Lower leg skin (tissue), 4 donors: Measurements from ENCODE around the gene CSTF1. TPM values are rescaled to one million over a fixed set of nuclear protein-coding genes. Genes with fewer than 3 reads are reported as not detected.

Experiments
- DNase-seq, 2 donors: peaks; one replicate each; pipeline ENCODE4 v3.0.0-alpha.2; 2019; ENCODE audit warnings: low spot score in 2 of 2
- H3K4me3 ChIP-seq: fragments of 200-600 bp; sonication (generic); 2 replicates; pipeline ENCODE4 v1.5.1; 2017; ENCODE audit warnings: mild to moderate bottlenecking, low read depth; ENCODE audit not compliant: poor library complexity, severe bottlenecking
- CTCF ChIP-seq, 3 donors: fragments of 450-650 bp; IDR thresholded peaks; one replicate each; pipeline ENCODE4 v1.5.1; 2016; ENCODE audit warnings: antibody characterized with exemption in 3 of 3, mild to moderate bottlenecking in 3 of 3, moderate library complexity in 2 of 3
- POLR2A ChIP-seq, 2 donors: fragments of 450-650 bp; IDR thresholded peaks; one replicate each; pipeline ENCODE4 v1.6.1; 2016 to 2017; ENCODE audit warnings: antibody characterized with exemption in 2 of 2, mild to moderate bottlenecking in 1 of 2, moderate library complexity in 1 of 2
- WGBS, 2 donors: methylation state at CpG; one replicate each; pipeline ENCODE4 v1.1.5; 2018; 5-methylcytosine and 5-hydroxymethylcytosine counted together
- intact Hi-C: fragments of 100-400 bp; cut with DNase I; formaldehyde crosslinking; loops from one replicate; pipeline ENCODE4 v1.15.0; 2023; ENCODE audit warnings: low total_unique reads
- total RNA-seq, 4 donors: library from RNA; depleted of rRNA; stranded (reverse); fragments of >200 nt; gene quantifications; one replicate each; pipeline ENCODE4 v1.1.0, GENCODE V29; 2016

CSTF1 gene
- total RNA-seq, 4 donors from 2014 or later: 29.5 to 41.4 (median 31.6) TPM

GRCh38 chr20:56454754-56455153 is 62.3 kb downstream of the CSTF1 start:
- no peak for DNase-seq
- WGBS, 2 donors: 81 to 84% methylated on average over 7 of the region's 7 CpGs
- H3K4me3 ChIP-seq: no peak overlapping the region
- TF ChIP-seq CTCF (IDR thresholded peaks at IDR 0.05) (no peak), POLR2A (IDR thresholded peaks at IDR 0.05) (no peak)
- intact Hi-C loops: no loop called here

Other genes starting within 250 kb of the CSTF1 start
- not detected for gene MC3R, start 143.9 kb upstream of the CSTF1 start, total RNA-seq
- gene FAM210B, start 33.7 kb upstream of the CSTF1 start, total RNA-seq: 10 to 100 TPM; 39.4 to 81.3 (median 52.3) TPM
- 1 to 10 TPM; 3.9 to 8.7 (median 5.9) TPM for gene AURKA, start 430 bp upstream of the CSTF1 start, total RNA-seq
- 1 to 10 TPM in 2 of 4 donors, under 1 TPM in 2; 0.61 to 2.9 (median 1.4) TPM for gene CASS4, start 19.6 kb downstream of the CSTF1 start, total RNA-seq
- gene RTF2, start 76.0 kb downstream of the CSTF1 start, total RNA-seq: 10 to 100 TPM; 37.0 to 57.8 (median 47.9) TPM
- under 1 TPM in 1 of 4 donors, not detected in 3; 0.81 TPM for gene FAM209A, start 132.1 kb downstream of the CSTF1 start, total RNA-seq
- gene FAM209B, start 140.6 kb downstream of the CSTF1 start, total RNA-seq: 1 to 10 TPM in 1 of 4 donors, under 1 TPM in 1, not detected in 2; 0.61 to 1.5 TPM
- gene TFAP2C, start 236.7 kb downstream of the CSTF1 start, total RNA-seq: 100 to 1,000 TPM in 1 of 4 donors, 10 to 100 TPM in 3; 59.6 to 110 (median 79.8) TPM